Trophoblast cell (in vitro differentiated cells and primary cell): ENCODE data around the gene DNAL1.

Experiments used
- DNase-seq, 2 donors: peaks; one replicate each; pipeline ENCODE4 v3.0.0-alpha.2; 2016
- H2AFZ ChIP-seq: 2 replicates; pipeline ENCODE4 v1.6.1; 2013; ENCODE audit warnings: low read length, moderate library complexity, mild to moderate bottlenecking; ENCODE audit not compliant: insufficient read depth, poor library complexity
- H2AK5ac ChIP-seq: 2 replicates; pipeline ENCODE4 v1.6.1; 2013; ENCODE audit warnings: mild to moderate bottlenecking, low read length
- H2BK120ac ChIP-seq: 2 replicates; pipeline ENCODE4 v1.6.1; 2013; ENCODE audit warnings: low read length, mild to moderate bottlenecking, moderate library complexity; ENCODE audit not compliant: insufficient read depth, poor library complexity
- H2BK12ac ChIP-seq: 2 replicates; pipeline ENCODE4 v1.6.1; 2013; ENCODE audit warnings: mild to moderate bottlenecking, low read length, moderate library complexity
- H2BK5ac ChIP-seq: 2 replicates; pipeline ENCODE4 v1.6.1; 2013; ENCODE audit warnings: low read length, low read depth, moderate library complexity, mild to moderate bottlenecking; ENCODE audit not compliant: poor library complexity
- H3K14ac ChIP-seq: 2 replicates; pipeline ENCODE4 v1.6.1; 2013; ENCODE audit warnings: mild to moderate bottlenecking, low read length
- H3K18ac ChIP-seq: 2 replicates; pipeline ENCODE4 v1.6.1; 2013; ENCODE audit warnings: mild to moderate bottlenecking, low read length
- H3K23ac ChIP-seq: 2 replicates; pipeline ENCODE4 v1.6.1; 2013; ENCODE audit warnings: low read length
- H3K27ac ChIP-seq: 2 replicates; pipeline ENCODE4 v1.5.1; 2013; ENCODE audit warnings: low read depth, mild to moderate bottlenecking, inconsistent platforms, low read length, moderate library complexity
- H3K27me3 ChIP-seq: 2 replicates; pipeline ENCODE4 v1.6.1; 2013; ENCODE audit warnings: inconsistent platforms, mild to moderate bottlenecking, low read length, moderate library complexity; ENCODE audit not compliant: insufficient read depth
- H3K36me3 ChIP-seq, 2 experiments: 1 replicate in 1 of 2; 2 replicates in 1 of 2; pipeline ENCODE4 v1.6.1; 2013; ENCODE audit warnings: low read length in 2 of 2, mild to moderate bottlenecking in 2 of 2, moderate library complexity in 1 of 2; ENCODE audit not compliant: insufficient read depth in 2 of 2, control insufficient read depth in 1 of 2
- H3K4ac ChIP-seq: 2 replicates; pipeline ENCODE4 v1.6.1; 2013; ENCODE audit warnings: low read depth, mild to moderate bottlenecking, low read length, moderate library complexity
- H3K4me1 ChIP-seq, 2 experiments: 1 replicate in 1 of 2; 2 replicates in 1 of 2; pipeline ENCODE4 v1.6.1; 2013; ENCODE audit warnings: low read length in 2 of 2, mild to moderate bottlenecking in 2 of 2, moderate library complexity in 1 of 2; ENCODE audit not compliant: insufficient read depth in 2 of 2, control insufficient read depth in 1 of 2
- H3K4me2 ChIP-seq: 2 replicates; pipeline ENCODE4 v1.6.1; 2013; ENCODE audit warnings: inconsistent platforms, mild to moderate bottlenecking, low read length, moderate library complexity
- H3K4me3 ChIP-seq: 2 replicates; pipeline ENCODE4 v1.5.1; 2013; ENCODE audit warnings: mild to moderate bottlenecking, low read depth, low read length, inconsistent platforms
- H3K79me1 ChIP-seq: one replicate; pipeline ENCODE4 v1.6.1; 2013; ENCODE audit warnings: low read length
- H3K79me2 ChIP-seq: 2 replicates; pipeline ENCODE4 v1.6.1; 2013; ENCODE audit warnings: low read length, mild to moderate bottlenecking; ENCODE audit not compliant: control insufficient read depth, insufficient read depth, poor library complexity
- H3K9ac ChIP-seq: 2 replicates; pipeline ENCODE4 v1.6.1; 2013; ENCODE audit warnings: mild to moderate bottlenecking, low read length
- H3K9me3 ChIP-seq: 2 replicates; pipeline ENCODE4 v1.6.1; 2013; ENCODE audit warnings: low read depth, mild to moderate bottlenecking, control low read depth, inconsistent platforms, low read length; ENCODE audit not compliant: insufficient read depth
- H4K12ac ChIP-seq: 2 replicates; pipeline ENCODE4 v1.6.1; 2013; ENCODE audit warnings: low read depth, mild to moderate bottlenecking, low read length, moderate library complexity
- H4K8ac ChIP-seq: 2 replicates; pipeline ENCODE4 v1.6.1; 2013; ENCODE audit warnings: low read depth, mild to moderate bottlenecking, low read length, moderate library complexity
- H4K91ac ChIP-seq: one replicate; pipeline ENCODE4 v1.6.1; 2013; ENCODE audit warnings: low read depth, mild to moderate bottlenecking, low read length, moderate library complexity
- WGBS: extraction: QIAGEN DNeasy Blood & Tissue Kit; methylation state at CpG from one replicate; pipeline ENCODE4 v1.1.7; 2013; ENCODE audit warnings: missing lambda C conversion rate; ENCODE audit not compliant: insufficient read length, insufficient coverage; ENCODE audit errors: extremely low coverage; 5-methylcytosine and 5-hydroxymethylcytosine counted together

Gene DNAL1

DNA sequence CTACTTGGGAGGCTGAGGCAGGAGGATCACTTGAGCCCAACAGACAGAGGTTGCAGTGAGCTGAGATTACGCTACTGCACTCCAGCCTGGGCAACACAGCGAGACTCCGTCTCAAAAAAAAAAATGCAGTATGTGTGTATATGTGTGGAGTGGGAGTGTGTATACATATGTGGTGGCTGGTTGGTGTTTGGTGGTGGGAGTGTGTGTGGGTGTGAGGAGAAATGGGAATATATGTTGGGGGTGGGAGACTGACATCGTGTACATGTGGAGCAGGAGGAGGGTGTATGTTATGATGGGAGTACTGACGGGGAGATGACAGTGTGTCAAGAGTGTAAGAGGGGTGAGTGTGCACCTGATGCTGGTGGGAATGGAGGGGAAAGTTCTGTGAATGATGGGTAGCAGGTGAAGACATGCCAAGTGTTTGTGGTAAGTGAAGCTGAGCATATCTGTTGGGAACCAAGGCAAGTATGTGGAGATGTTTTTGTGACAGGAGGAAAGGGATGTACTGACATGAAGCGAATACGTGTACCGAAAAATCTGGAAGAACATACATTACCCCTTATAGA lies 65.2 kb downstream of the DNAL1 start:
- Histone ChIP-seq H2AFZ (no peak overlapping the region), H3K18ac (no peak overlapping the region), H3K9me3 (no peaks in the 10 kb centered on the region), H4K8ac (no peak overlapping the region), H3K4me3 (no peak overlapping the region), H4K91ac (no peak overlapping the region), H2BK12ac (no peak overlapping the region), H3K4me1 (peaks cover 9 to 19% of the 10 kb centered on the region in 2 experiments), H2AK5ac (no peak overlapping the region), H3K4ac (no peak overlapping the region), H3K9ac (no peak overlapping the region), H3K36me3 (no peaks in the 10 kb centered on the region), H3K27ac (no peak overlapping the region), H2BK120ac (no peak overlapping the region), H3K4me2 (no peak overlapping the region), H3K79me2 (peaks cover 7% of the 10 kb centered on the region), H2BK5ac (no peak overlapping the region), H4K12ac (no peak overlapping the region), H3K23ac (no peak overlapping the region), H3K27me3 (no peaks in the 10 kb centered on the region), H3K79me1 (peaks cover 7% of the 10 kb centered on the region), H3K14ac (no peak overlapping the region)
- DNase-seq = no peak
- WGBS = 100% methylated on average over 1 of the region's 8 CpGs

DNA sequence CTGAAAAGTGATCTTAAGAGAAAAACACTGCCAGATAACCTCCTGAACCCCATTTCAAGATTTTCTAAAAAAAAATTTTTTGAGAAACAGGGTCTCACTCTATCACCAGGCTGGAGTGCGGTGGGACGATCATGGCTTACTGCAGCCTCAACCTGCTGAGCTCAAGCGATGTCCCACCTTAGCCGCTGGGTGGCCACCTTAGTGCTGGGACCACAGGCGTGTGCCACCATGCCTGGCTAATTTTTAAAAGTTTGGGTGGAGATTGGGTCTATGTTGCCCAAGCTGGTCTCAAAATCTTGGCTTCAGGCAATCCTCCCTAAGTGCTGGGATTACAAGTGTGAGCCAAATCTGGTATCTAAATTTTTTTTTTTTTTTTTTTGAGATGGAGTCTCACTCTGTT lies 66.0 kb downstream of the DNAL1 start:
- Histone ChIP-seq H3K36me3 (peaks cover 0 to 2% of the 10 kb centered on the region in 2 experiments), H3K27ac (no peak overlapping the region), H3K4ac (no peak overlapping the region), H3K18ac (no peak overlapping the region), H3K23ac (no peak overlapping the region), H2BK5ac (no peak overlapping the region), H3K14ac (no peak overlapping the region), H3K4me3 (no peak overlapping the region), H3K79me2 (peaks cover 7% of the 10 kb centered on the region), H4K91ac (no peak overlapping the region), H3K9me3 (no peaks in the 10 kb centered on the region), H3K4me1 (peaks cover 9 to 19% of the 10 kb centered on the region in 2 experiments), H3K9ac (no peak overlapping the region), H2AFZ (no peak overlapping the region), H3K27me3 (no peaks in the 10 kb centered on the region), H2BK12ac (no peak overlapping the region), H3K4me2 (no peak overlapping the region), H4K12ac (no peak overlapping the region), H4K8ac (no peak overlapping the region), H2BK120ac (no peak overlapping the region), H2AK5ac (no peak overlapping the region), H3K79me1 (peaks cover 7% of the 10 kb centered on the region)
- no CpG with 5 or more reads among the region's 5 CpGs for WGBS
- peak in 1 of 2 donors; percentile 42 for DNase-seq

DNA sequence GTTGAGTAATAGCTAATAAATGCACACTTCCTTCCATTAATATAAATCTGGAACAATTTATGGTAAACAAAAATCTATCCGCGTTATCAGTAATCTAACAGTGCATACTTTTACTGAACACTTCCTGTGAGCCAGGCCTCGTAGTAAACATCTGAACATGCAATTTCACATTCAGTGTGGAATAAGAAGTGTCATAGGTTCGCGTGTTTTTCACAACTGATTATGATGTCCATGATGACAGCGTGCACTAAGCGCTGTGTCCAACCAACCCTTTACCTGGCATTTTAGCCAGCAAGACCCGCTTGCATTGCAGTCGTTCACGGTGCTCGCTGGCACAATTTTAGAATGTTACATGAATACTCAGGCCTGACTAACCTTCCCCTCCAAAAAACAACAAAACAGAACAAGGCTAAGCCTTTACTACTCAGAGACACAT lies 67.3 kb downstream of the DNAL1 start:
- no peak overlapping the region for H2BK5ac ChIP-seq
- peaks cover 0 to 3% of the 10 kb centered on the region in 2 experiments for H3K36me3 ChIP-seq
- H3K4me2 ChIP-seq = peak overlapping the region; percentile 62
- DNase-seq = no peak
- H2BK120ac ChIP-seq = no peak overlapping the region
- H3K27me3 ChIP-seq = no peaks in the 10 kb centered on the region
- no peak overlapping the region for H3K23ac ChIP-seq
- no peak overlapping the region for H4K91ac ChIP-seq
- no peak overlapping the region for H3K14ac ChIP-seq
- H2AK5ac ChIP-seq = no peak overlapping the region
- H3K79me2 ChIP-seq = peaks cover 7% of the 10 kb centered on the region
- peaks cover 9 to 19% of the 10 kb centered on the region in 2 experiments for H3K4me1 ChIP-seq
- peaks cover 7% of the 10 kb centered on the region for H3K79me1 ChIP-seq
- H3K4ac ChIP-seq = no peak overlapping the region
- H3K9me3 ChIP-seq = no peaks in the 10 kb centered on the region
- H2BK12ac ChIP-seq = no peak overlapping the region
- no peak overlapping the region for H3K9ac ChIP-seq
- H4K8ac ChIP-seq = no peak overlapping the region
- peak overlapping the region; percentile 10 for H3K4me3 ChIP-seq
- H2AFZ ChIP-seq = no peak overlapping the region
- H3K27ac ChIP-seq = no peak overlapping the region
- no CpG with 5 or more reads among the region's 11 CpGs for WGBS
- no peak overlapping the region for H4K12ac ChIP-seq
- H3K18ac ChIP-seq = no peak overlapping the region

DNA sequence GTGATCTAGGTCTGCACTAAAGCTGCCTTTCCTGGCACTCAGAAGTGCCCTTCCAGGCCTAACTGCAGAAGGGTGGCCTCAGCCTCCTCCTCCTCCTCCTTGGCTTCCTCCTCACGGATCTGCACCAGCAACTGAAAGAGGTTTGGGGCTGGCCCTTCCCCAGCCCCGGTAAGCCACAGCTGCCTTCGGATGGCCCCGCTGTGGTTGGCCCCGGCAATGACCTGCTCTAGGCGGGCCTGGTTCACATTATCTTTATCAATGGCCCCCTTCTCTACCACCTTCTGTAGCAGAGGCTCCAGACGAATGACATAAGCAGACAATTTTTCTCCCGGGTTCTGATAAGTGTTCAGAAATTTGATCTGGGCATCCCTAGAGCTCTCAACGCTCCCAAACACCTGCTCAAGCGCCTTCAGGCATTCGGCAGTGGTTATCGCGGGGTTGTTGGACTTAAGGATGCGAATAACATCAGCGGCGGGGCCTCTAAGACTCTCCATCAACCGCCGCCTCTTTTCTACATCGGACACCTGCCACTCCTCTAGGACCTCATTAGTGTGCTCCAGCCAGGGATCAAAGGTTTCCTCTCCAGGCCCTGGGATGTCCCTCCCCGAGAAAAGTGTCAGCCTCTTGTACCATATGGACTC lies 67.9 kb downstream of the DNAL1 start:
- Histone ChIP-seq H3K79me2 (peaks cover 7% of the 10 kb centered on the region), H2BK120ac (no peak overlapping the region), H2AK5ac (no peak overlapping the region), H3K36me3 (peaks cover 4 to 8% of the 10 kb centered on the region in 2 experiments), H3K4me3 (peak overlapping the region; percentile 10), H4K12ac (no peak overlapping the region), H3K9ac (no peak overlapping the region), H2BK12ac (no peak overlapping the region), H3K23ac (no peak overlapping the region), H3K4me2 (peak overlapping the region; percentile 62), H3K27me3 (no peaks in the 10 kb centered on the region), H3K27ac (no peak overlapping the region), H4K91ac (no peak overlapping the region), H3K79me1 (peaks cover 7% of the 10 kb centered on the region), H3K14ac (no peak overlapping the region), H3K4ac (no peak overlapping the region), H3K18ac (no peak overlapping the region), H3K9me3 (no peaks in the 10 kb centered on the region), H3K4me1 (peaks cover 9 to 19% of the 10 kb centered on the region in 2 experiments), H2BK5ac (no peak overlapping the region), H2AFZ (no peak overlapping the region), H4K8ac (no peak overlapping the region)
- no peak for DNase-seq
- WGBS = no CpG with 5 or more reads among the region's 20 CpGs
